Measurements from ENCODE around the gene NAP1L4.

Gene NAP1L4

DNA sequence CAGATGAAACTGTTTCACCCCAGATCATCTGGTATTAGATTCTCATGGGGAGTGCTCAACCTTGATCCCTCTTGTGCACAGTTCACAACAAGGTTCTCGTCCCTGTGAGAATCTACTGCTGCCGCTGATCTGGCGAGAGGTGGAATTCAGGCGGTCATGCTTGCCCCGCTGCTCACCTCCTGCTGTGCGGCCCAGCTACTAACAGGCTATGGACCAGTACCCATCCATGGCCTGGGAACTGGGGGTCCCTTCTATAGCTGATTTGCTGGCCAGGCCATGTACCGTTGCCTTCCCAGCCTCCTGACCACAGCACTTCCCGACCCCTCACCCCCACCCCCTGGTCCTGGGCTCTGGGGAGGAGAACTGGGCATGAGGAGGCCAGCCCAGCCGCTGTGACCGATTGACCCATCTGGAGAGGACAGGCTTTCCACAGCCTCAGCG, 65.5 kb downstream of the NAP1L4 start:
- no peak for DNase-seq (ENCODE audit: low spot score)
- FAIRE-seq = no peak

DNA sequence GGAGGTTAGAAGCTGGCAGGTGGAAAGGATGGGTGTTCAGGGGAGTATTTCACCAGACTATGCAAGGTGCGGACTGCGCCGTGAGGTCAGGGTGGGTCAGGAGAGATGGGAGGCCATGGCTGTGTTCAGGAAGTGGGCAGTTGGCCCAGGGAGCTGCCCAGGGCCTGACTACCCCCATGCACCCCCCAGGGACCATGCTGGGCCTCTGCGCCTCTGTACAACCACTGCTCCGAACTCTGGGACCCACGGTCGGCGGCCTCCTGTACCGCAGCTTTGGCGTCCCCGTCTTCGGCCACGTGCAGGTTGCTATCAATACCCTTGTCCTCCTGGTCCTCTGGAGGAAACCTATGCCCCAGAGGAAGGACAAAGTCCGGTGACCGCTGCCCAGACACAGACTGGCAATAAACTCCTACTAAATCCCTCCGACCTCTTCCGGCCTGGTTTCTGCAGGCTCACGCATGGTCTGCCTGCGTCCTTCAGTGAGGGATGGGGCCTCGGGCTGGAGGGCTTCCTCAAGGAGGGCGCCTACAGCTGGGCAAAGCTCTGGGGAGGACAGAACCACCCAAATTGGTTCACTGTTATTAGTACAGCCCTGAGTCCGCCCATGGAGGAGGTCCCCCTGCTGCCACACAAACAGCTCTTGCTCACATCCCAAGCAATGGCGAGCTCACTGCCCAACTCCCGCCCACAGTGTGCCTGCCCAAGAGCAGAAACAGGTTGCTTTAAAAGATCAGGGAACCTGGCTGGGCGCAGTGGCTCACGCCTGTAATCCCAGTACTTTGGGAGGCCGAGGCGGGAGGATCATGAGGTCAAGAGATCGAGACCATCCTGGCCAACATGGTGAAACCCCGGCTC, 67.1 kb downstream of the NAP1L4 start:
- FAIRE-seq = no peak

DNA sequence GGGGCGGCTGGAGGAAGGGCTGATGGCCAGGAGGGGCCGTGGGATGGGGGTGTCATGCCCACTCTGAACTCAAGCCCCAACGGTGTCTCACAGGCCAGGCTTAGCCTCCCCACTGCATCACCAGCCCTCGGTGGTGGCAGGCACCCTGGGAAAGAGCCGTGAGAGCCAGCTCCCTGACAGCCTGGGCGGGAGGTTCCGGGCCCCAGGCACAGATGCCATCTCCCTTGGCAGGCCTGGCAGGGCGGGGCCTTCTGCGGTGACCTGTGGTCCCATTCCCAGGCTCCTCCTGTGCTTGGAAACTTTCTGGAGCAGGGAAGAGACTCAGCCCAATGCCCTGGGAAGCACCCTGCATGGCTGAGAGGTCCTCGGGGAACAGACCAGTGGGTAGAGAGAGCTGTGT, 67.7 kb downstream of the NAP1L4 start:
- FAIRE-seq (no peak), DNase-seq (ENCODE audit: low spot score) (no peak)

More for the DNA sequence above, 67.1 kb downstream of the NAP1L4 start:
- no peak for DNase-seq (ENCODE audit: low spot score)

DNA sequence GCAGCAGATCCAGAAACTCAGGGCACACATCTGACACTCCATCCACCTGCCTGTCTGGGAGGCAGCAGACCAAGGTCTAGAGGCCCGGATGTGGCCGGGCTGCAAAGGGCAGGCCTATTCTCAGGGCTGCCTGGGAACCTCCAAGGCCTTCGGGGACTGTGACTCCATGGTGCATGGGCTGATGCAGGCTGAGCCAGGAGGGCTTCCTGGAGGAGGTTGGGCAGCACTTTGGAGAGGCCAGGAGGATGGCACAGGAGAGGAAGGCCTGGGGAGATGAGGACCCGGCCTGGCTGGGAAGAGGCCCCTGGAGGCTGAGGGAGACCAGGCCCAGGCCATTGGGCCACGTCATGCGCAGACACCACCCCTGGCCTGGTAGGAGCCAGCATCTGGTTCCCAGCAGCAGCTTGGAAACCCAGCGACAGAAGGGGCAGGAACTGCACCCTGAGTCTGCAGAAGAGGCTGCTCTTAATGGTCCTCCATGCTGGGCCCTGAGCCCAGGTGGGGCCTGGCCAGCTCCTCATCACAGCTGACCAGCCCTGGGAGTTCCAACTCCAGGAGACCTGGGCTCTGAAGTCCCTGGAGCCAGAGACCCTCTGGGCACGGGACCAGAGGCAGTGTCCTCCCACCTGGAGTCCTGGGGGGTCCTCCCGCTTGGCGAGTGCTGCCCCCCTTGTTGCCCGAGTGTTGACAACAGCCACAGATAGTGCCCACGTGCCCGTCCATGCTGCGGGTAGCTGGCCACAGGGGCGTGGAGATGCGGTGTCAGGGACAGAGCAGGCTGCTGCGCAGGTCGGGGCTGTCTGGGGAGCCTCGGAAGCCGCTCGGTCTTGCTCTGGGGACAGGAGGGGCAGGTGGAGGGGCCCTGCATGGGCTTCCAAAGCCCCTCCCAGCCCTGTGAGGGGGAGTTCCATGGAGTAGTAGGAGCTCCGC, 68.4 kb downstream of the NAP1L4 start:
- DNase-seq (ENCODE audit: low spot score) = no peak
- no peak for FAIRE-seq

DNA sequence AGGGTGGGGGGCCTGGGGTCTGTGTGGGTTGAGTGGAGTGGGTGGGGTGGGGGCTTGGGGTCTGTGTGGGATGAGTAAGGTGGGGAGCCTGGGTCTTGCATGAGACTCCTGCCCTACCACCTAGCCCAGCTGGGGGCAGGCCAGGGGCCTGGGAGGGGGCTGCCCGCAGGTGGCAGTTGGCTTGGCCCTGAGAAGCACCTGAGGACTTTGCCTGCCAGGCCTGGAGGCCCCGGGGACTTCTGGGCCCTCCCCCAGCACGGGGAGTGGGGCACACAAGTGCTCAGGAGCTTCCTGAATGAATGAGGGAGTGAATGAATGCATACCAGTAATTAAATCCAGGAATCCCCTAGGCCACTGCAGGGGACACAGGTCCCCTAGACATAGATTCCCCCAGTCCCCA, 69.5 kb downstream of the NAP1L4 start:
- FAIRE-seq (no peak), DNase-seq (ENCODE audit: low spot score) (no peak)

DNA sequence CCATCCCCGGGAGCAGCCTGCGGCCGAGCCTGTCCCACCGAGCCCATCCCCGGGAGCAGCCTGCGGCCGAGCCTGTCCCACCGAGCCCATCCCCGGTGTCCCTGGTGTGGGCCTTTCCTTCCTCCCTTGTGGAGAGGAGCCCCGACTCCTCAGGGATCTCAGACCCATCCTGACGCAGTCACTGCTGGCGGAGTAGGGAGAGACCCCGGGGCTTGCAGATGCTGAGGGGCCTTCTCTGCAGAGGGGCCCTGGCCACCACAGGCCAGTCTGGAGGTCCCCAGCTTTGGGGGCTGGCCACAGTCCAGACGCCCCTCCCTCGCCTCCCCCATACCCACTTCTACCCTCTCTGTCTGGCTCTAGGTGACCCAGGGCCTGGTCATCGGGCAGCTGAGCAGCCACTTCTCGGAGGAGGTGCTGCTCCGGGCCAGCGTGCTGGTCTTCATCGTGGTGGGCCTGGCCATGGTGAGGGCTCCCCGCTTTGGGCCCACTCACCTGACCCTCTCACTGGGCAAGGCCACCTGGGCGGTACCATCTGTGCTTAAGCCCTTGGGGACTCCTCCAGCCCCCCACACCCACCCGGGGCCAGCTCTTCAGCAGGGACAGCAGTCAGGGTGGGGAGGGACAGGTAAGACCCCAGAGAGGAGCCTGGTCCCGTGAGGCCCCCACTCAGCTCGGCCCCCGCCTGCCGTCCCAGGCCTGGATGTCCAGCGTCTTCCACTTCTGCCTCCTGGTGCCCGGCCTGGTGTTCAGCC, 70.2 kb downstream of the NAP1L4 start:
- FAIRE-seq = no peak
- DNase-seq (ENCODE audit: low spot score) = no peak

DNA sequence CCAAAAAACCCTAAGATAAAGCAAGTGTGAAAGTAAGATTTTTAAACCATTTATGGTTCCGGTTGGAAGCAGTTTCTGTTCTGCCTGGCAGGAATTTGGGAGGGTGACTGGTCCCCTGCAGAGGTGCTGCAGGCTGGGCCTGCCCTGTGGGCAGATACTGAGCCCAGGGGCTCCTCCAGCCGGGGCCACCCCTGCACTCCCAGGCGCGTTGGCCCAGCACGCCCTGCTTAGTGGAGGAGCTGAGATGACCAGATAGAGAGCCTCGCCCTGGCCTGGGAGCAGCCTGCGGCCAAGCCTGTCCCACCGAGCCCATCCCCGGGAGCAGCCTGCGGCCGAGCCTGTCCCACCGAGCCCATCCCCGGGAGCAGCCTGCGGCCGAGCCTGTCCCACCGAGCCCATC, 70.9 kb downstream of the NAP1L4 start:
- no peak for FAIRE-seq

DNA sequence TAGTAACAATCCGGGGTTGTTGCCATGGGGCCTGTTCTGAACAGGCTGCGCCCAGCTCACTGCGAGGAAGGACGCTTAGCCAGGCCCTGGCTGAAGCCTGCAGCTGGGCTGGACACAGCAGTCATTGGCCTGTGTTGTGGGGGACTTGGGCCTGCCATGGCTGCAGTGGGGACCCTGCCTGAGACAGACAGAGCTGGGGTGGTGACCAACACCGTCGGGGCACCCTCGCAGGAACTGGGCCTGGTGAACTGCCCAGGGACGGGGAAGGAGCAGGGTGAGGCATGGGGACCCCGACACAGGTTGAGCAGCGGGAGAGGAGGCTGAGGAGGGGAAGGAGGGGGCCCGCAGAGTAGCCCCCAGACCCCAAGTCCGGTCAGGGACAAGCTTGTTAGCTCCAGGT, 71.8 kb downstream of the NAP1L4 start:
- no peak for DNase-seq (ENCODE audit: low spot score)
- no peak for FAIRE-seq

More for the DNA sequence above, 70.9 kb downstream of the NAP1L4 start:
- no peak for DNase-seq (ENCODE audit: low spot score)

DNA sequence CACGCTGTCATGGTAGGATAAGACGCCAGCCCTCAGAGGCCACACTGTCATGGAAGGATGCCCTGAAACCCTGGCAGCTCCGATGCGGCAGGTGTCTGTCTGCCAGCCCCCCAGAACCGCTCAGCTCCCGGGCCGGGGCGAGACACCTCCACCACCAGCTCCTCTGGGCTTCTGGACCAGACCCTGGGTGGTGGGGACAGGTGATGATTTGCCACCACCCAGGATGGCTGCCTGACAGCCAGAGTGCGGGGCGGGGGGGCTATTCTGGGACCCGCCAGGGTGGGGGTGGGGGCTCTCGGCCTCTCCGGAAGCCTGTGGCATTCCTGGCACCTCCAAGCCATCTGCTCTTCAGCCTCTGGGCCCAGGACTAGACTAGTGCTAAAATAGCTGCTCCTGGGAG, 72.3 kb downstream of the NAP1L4 start:
- DNase-seq (ENCODE audit: low spot score) (no peak), FAIRE-seq (no peak)

DNA sequence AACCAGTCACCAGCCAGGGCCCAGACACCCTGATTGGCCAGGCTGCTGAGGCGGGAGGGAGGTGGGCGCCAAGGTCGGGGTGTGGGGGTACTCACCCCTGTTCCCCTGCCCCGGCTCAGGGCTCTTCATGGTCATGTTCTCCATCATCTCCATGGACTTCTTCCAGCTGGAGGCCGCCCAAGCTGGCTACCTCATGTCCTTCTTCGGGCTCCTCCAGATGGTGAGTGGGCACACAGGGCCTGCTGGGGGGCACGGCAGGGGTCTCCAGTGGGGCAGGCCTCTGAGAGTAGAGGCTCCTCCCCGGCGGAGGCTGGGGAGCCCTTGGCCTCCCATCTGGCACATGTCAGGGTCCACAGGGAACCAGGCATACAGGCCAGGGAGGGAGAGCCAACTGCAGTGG, 72.9 kb downstream of the NAP1L4 start:
- FAIRE-seq (no peak), DNase-seq (ENCODE audit: low spot score) (no peak)

DNA sequence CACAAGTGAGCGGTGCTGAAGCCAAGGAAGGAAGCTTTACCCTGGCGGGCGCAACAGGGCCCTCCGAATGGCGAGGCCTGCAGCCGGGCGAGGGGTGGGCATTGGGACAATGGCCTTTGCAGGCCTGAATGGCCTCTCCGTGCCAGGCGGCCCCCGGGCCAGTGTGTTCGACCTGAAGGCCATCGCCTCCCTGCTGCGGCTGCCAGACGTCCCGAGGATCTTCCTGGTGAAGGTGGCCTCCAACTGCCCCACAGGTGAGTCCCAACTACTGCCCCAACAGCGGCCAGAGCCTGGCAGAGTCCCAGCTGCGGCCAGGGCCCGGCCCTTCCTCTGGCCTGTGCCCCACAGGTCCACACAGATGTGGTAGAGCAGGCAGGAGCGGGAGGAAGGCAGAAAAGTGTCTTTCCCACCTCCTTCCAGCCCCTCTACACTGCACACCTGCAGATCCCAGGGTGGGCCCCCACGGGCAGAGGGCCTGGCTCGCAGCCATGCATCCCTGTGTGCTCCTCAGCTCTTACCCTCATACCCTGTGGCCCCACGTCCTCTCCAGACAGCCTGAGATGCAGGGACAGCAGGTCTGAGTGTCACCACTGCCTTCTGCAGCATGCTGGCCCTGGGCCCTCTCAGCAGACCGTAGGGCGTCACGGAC, 74.2 kb downstream of the NAP1L4 start:
- FAIRE-seq (no peak), DNase-seq (ENCODE audit: low spot score) (no peak)

DNA sequence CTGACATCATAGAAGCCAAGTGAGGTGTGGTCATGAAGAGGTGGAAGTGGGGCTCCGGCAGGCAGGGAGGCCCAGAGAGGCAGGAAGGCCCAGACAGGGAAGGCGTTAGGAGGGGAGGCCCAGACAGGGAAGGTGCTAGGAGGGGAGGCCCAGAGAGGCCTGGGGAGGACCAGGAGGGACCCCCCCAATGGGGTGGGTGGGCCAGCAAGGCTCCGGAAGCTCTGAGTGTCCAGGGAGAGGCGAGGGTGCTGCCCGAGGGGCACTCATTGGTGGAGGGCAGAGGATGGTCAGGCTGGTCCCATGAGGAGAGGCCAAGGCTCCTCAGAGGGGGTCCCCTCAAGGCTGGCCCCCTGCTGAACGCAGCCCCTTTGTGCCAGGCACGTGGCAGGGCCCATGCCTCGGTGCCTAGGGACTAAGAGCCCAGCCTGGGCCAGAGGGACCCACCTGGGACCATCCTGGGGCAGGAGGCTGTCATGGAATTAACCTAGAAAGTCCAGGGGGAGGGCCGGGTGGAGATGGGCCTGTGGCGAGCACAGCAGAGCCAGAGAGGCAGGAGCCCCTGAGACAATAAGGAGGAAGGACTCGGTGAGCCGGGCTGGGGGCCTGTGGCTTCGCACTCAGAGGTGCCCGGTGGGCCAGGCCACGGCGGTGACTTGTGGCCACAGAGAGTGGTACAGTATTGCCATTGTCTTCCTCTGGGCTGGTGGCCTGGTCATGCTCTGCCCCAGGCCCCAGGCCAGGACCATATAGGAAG, 75.1 kb downstream of the NAP1L4 start:
- no peak for DNase-seq (ENCODE audit: low spot score)
- FAIRE-seq = no peak

DNA sequence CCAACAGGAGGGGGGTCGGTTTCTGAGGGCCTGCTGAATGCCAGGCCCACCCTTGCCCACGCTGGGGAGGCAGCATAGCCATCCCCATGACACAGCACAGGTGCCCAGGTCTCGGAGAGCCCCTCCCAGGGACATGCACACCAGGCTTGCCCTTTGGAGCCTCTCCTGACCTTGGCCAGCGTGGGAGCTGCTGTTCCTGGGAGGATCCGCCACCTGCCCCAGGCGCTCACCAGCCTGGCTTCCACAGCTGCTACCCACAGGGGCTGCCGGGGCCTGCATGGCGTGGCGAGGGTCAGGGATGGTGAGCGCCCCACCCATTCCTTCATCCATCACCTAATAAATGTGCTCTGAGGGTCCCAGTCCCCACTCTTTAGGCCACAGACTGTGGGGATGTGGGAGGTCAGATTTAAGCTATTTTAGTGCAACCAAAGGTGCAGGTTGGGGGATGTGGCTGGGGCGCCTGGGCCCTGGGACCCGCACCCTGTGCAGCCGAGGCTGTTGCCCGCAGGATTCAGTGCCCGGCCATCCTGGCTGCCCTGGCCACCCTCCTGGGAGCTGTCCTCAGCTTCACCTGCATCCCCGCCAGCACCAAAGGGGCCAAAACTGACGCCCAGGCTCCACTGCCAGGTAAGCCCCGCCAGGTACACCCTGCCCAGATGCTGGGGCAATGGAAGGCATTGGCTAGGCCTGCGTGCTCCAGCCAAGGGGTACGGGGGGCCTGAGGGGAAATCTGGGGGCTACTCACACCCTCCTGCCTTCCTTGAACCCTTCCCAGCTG, 75.8 kb downstream of the NAP1L4 start:
- DNase-seq (ENCODE audit: low spot score) = no peak
- no peak for FAIRE-seq

DNA sequence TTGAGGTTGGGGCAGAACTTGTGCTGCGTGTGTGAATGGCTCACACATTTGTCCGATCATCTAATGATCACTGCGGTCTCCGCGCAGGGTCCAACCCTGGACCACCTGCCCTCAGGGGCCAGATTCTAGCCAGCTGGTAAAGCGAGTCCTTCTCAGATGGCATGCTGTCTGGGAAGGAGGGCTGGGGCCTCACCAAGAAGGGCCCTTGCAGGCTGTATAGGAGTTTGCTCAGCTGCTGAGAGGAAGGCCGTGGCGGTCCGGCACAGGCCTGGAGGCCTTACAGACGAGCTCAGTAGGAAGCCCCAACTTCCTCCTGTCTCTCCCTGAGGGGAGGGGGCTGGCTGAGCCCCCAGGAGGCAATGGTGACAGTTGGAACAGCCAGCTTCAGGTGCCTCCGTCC, 76.7 kb downstream of the NAP1L4 start:
- DNase-seq (ENCODE audit: low spot score) (no peak), FAIRE-seq (no peak)

DNA sequence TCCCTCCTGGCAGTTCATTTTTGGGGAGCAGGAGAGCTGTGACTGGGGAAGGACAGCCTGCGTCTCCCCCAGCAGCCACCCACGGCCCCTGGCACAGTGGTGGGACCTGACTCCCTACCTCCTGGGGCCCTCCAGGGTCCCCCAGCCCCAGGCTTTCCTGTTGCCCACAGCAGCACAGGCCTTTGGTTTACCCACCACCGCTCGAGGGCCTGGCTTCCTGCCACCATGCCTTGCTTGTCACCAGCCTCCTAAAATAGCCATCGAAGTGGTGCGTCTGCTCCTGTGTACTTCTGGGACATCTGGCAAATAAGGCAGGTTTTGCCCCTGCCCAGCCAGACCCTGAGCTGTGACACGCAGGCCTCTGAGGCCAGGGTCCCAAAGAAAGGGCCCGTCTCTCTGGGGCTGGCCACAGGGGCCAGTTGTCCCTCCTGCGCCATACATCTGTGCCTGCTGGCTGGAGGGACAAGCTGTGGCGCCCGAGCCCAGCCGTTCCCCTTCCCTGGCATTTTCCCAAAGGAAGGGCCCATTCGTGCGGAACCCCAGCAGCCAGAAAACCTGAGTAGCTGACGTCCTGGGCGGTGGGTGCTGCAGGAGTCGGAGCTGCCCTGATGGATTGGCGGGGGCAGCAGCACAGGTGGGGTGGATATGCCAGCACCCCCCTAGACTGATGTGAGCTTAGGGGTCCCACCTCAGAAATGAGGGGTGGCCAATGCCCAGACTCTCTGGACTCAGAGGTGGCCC, 77.5 kb downstream of the NAP1L4 start:
- DNase-seq (ENCODE audit: low spot score) (no peak), FAIRE-seq (no peak)

DNA sequence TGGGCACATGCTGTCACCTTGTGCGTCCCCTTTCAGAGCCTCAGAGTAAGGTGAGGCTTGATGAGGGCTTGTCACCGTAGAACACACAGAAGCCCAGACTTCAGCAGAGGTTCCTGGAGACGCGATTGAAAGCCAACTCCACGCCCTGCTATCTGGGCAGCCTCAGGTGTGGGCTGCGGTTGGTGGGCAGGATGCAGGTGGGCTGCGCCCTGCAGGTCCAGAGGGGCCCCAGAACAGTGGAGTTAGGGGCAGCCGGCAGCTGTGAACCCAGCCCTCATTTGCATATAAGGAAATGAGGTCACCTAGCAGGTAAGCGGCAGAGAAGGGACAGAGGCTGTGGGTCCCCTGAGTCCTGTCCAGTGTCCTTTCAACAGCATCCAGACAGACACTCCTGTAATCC, 78.4 kb downstream of the NAP1L4 start:
- no peak for DNase-seq (ENCODE audit: low spot score)
- FAIRE-seq = no peak

DNA sequence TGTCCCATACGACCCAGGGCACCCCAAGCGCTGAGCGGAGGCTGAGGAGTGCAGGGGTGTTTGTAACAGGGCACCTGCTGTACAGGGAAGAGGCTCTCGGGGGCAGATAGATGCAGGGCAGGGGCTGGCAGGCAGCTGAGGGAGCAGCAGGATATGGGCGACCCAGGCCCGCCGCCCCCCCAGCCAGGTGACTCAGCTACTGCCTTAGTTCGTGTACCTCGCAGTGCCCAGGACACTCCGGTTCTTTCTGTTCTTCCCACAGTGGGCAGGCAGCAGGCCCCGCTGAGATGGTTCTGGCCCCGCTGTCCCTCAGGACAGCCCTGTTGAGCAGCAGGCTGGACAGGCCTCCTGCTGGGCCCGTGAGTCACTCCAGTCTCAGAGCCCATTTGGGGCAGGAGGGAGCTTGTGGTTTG, 79.1 kb downstream of the NAP1L4 start:
- FAIRE-seq (no peak), DNase-seq (ENCODE audit: low spot score) (peak; percentile 49)

DNA sequence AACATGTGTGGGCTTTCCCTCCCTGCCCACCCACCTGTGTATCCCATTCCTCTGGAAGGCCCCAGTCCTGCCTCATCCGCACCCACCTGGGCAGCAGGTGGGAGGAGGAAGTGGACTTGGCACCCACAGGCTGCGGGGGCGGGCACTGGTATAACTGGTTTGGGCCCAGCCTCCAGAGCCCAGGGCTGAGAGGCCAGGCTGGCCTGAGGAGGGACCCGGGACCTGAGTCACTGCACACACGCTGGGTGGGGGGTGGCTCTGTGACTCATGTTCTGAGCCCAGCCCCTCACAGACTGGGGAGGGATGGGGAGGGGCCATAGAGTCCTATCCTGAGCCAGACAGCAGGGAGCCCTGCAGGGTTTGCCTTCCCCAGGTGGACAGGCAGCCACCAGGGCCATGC, 79.6 kb downstream of the NAP1L4 start:
- DNase-seq (ENCODE audit: low spot score) (peak; percentile 95), FAIRE-seq (peak; percentile 90)

Data from urothelium cell line (cell line).